ENCODE measurements around the gene ABCC9. TPM values are rescaled to one million over a fixed set of nuclear protein-coding genes. Genes with fewer than 3 reads are reported as not detected.

The ABCC9 gene
- total RNA-seq, 1 experiment from 2014 or later: not detected

DNA sequence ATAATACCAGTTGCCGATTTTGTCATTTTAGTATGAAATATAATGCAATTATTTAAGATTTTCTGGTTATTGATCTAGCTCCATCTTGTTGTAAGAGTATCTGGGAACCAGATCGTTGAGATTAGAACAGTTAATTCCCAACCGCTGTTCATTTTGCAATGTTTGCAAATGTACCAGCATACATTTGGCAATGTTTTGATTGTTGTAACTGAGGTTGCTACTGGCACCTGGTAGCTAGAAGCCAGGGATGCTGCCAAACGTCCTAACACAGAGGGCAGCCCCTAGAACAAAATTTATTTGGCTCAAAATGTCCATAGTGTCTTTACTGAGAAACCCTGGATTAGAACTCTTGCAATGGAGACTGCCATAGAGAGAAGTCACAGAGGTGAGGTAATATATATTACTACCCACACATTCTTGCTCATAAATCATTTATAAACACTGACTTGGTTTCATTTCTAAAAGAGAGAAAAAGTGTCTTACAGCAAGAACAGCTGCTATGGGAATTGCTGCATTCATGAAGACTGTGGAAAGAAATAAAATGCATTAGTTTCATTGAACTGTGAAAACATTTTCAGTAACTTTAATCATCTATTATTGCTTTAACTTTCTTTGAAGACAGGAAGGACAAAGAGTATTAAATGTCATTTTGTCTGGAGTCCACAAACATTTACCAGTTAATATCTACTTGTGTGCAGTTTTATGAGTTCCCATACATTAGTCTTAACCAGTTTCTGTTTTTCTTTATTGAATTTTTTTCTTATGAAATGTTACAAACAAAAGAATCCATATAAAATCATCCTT, 46.2 kb downstream of the ABCC9 start:
- intact Hi-C loops (cut with micrococcal nuclease; ENCODE audit: unreplicated experiment): no loop called here
- CTCF ChIA-PET: no interaction called here
- DNase-seq: no peak

DNA sequence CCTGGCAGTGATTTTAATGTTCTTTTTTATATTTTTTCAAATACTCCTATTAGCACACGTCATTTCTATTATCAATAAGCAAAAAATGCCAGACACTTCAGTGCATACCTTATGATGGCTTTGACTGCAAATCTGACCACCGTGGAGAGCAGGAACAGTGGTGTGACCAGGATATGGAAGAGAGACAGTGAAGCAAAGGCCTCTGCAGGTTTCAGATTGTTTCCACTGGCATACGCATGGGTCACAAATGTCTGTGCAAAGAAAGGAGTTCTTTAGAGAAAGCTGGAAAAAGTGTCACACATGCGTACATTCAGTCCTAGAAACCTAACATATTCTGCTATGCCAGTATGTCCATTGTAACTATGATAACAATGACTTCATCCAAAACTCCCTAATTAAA, 47.3 kb downstream of the ABCC9 start:
- no TSS peak for BruUV-seq (replicated peaks)
- Mint-ChIP-seq H3K4me1 (ENCODE audit: low read depth, unreplicated experiment) (no peaks in the 10 kb centered on the region), H3K27me3 (ENCODE audit: unreplicated experiment) (no peaks in the 10 kb centered on the region), H3K27ac (ENCODE audit: unreplicated experiment) (no peak overlapping the region), H3K36me3 (ENCODE audit: insufficient read depth, unreplicated experiment) (no peaks in the 10 kb centered on the region), H3K4me3 (ENCODE audit: low read depth, unreplicated experiment) (no peak overlapping the region), H3K9me3 (ENCODE audit: low read depth, unreplicated experiment) (no peaks in the 10 kb centered on the region)
- TF ChIP-seq, protein P1, sequence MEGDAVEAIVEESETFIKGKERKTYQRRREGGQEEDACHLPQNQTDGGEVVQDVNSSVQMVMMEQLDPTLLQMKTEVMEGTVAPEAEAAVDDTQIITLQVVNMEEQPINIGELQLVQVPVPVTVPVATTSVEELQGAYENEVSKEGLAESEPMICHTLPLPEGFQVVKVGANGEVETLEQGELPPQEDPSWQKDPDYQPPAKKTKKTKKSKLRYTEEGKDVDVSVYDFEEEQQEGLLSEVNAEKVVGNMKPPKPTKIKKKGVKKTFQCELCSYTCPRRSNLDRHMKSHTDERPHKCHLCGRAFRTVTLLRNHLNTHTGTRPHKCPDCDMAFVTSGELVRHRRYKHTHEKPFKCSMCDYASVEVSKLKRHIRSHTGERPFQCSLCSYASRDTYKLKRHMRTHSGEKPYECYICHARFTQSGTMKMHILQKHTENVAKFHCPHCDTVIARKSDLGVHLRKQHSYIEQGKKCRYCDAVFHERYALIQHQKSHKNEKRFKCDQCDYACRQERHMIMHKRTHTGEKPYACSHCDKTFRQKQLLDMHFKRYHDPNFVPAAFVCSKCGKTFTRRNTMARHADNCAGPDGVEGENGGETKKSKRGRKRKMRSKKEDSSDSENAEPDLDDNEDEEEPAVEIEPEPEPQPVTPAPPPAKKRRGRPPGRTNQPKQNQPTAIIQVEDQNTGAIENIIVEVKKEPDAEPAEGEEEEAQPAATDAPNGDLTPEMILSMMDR (IDR thresholded peaks at IDR 0.05; ENCODE audit: unreplicated experiment): no peak
- DNase-seq: no peak
- CTCF ChIA-PET: no interaction called here
- intact Hi-C loops (cut with micrococcal nuclease; ENCODE audit: unreplicated experiment): no loop called here

More for the DNA sequence above, 46.2 kb downstream of the ABCC9 start:
- no peaks in the 10 kb centered on the region for H3K27me3 Mint-ChIP-seq (ENCODE audit: unreplicated experiment)
- H3K36me3 Mint-ChIP-seq (ENCODE audit: insufficient read depth, unreplicated experiment): no peaks in the 10 kb centered on the region
- TF ChIP-seq, protein P1 (IDR thresholded peaks at IDR 0.05; ENCODE audit: unreplicated experiment): no peak
- no peaks in the 10 kb centered on the region for H3K4me1 Mint-ChIP-seq (ENCODE audit: low read depth, unreplicated experiment)
- H3K4me3 Mint-ChIP-seq (ENCODE audit: low read depth, unreplicated experiment): no peak overlapping the region
- no TSS peak for BruUV-seq (replicated peaks)
- no peak overlapping the region for H3K27ac Mint-ChIP-seq (ENCODE audit: unreplicated experiment)
- no peaks in the 10 kb centered on the region for H3K9me3 Mint-ChIP-seq (ENCODE audit: low read depth, unreplicated experiment)

DNA sequence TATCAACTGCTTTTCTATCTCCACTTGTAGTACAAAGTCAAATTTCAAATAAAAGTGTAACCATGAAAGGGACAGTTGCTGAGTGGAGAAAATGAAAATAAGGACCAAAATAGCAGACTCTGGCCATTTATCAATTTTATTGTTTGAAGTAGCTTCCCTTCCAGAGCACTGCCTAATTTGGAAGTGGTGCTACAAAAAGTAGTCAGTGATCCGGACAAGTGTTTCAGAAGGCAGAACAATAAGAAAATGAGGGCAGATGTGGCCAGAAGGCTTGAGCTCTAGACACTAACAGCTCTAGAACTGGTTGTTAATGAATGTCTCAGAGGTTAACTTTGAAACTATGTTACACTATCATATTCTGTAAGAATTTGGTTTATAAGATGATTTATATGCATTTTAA, 48.9 kb downstream of the ABCC9 start:
- BruUV-seq (replicated peaks): no TSS peak
- no peak for DNase-seq
- H3K4me3 Mint-ChIP-seq (ENCODE audit: low read depth, unreplicated experiment): no peak overlapping the region
- TF ChIP-seq, protein P1 (IDR thresholded peaks at IDR 0.05; ENCODE audit: unreplicated experiment): no peak
- intact Hi-C loops (cut with micrococcal nuclease; ENCODE audit: unreplicated experiment): no loop called here
- H3K36me3 Mint-ChIP-seq (ENCODE audit: insufficient read depth, unreplicated experiment): no peaks in the 10 kb centered on the region
- no peak overlapping the region for H3K27ac Mint-ChIP-seq (ENCODE audit: unreplicated experiment)
- no peaks in the 10 kb centered on the region for H3K4me1 Mint-ChIP-seq (ENCODE audit: low read depth, unreplicated experiment)
- no peaks in the 10 kb centered on the region for H3K9me3 Mint-ChIP-seq (ENCODE audit: low read depth, unreplicated experiment)
- CTCF ChIA-PET: no interaction called here
- H3K27me3 Mint-ChIP-seq (ENCODE audit: unreplicated experiment): no peaks in the 10 kb centered on the region

DNA sequence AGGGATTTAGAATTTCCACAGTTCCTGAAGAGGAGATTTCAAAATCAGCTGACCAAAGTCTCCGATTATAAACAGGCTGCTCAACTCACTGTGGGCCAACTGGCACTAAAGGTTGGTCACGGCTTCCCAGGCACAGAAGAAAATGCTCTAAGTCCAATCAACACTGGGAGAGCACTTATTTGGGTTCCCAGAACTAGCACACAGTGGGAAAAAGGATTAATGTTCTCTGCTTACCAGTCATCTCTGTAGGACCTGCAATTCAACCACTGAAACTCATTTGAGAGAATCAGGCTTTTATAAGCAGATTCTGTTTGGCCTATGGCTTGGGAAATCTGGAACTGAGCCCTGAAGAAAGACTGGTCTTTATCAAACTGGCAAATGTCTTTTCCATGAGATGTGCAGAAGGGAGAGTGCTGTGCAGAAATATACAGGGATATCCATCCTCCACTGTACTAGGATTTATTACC, 49.4 kb downstream of the ABCC9 start:
- Mint-ChIP-seq H3K27me3 (ENCODE audit: unreplicated experiment) (no peaks in the 10 kb centered on the region), H3K27ac (ENCODE audit: unreplicated experiment) (no peak overlapping the region), H3K36me3 (ENCODE audit: insufficient read depth, unreplicated experiment) (no peaks in the 10 kb centered on the region), H3K9me3 (ENCODE audit: low read depth, unreplicated experiment) (no peaks in the 10 kb centered on the region), H3K4me3 (ENCODE audit: low read depth, unreplicated experiment) (no peak overlapping the region), H3K4me1 (ENCODE audit: low read depth, unreplicated experiment) (no peaks in the 10 kb centered on the region)
- no peak for DNase-seq
- intact Hi-C loops (cut with micrococcal nuclease; ENCODE audit: unreplicated experiment): no loop called here
- CTCF ChIA-PET: no interaction called here
- TF ChIP-seq, protein P1 (IDR thresholded peaks at IDR 0.05; ENCODE audit: unreplicated experiment): no peak
- BruUV-seq (replicated peaks): no TSS peak

All from Calu3 (cell line).